Activated CD8-positive, alpha-beta memory T cell treated with anti-CD3 and anti-CD28 coated beads for 24 hours (primary cell): ENCODE measurements around the gene UBE2D2.
"Not testable (repeated sequence)": the region's sequence is repeated elsewhere in the genome, so short reads cannot be mapped to it uniquely, and the experiment has no call there.

Experiments used
- DNase-seq: peaks from one replicate; pipeline ENCODE4 v3.0.0-alpha.2; 2020

Gene UBE2D2

GRCh38 chr5:139588116-139588515, 27.0 kb downstream of the UBE2D2 start:
- peak; percentile 5 for DNase-seq

GRCh38 chr5:139588962-139589361, 27.8 kb downstream of the UBE2D2 start:
- DNase-seq = peak; percentile 42

- no peak for DNase-seq
Observed at GRCh38 chr5:139592289-139592688, 31.1 kb downstream of the UBE2D2 start.

- DNase-seq = not testable (repeated sequence)
Observed at GRCh38 chr5:139593076-139593475, 31.9 kb downstream of the UBE2D2 start.

- DNase-seq = no peak
Observed at GRCh38 chr5:139593716-139594319, 32.7 kb downstream of the UBE2D2 start.

GRCh38 chr5:139597134-139597533, 36.0 kb downstream of the UBE2D2 start:
- DNase-seq = no peak

- not testable (repeated sequence) for DNase-seq
Observed at GRCh38 chr5:139598601-139598965, 37.4 kb downstream of the UBE2D2 start.

- no peak for DNase-seq
Observed at GRCh38 chr5:139600336-139600949, 39.3 kb downstream of the UBE2D2 start.

GRCh38 chr5:139601429-139601828, 40.3 kb downstream of the UBE2D2 start:
- no peak for DNase-seq

GRCh38 chr5:139601948-139602347, 40.8 kb downstream of the UBE2D2 start:
- not testable (repeated sequence) for DNase-seq

- DNase-seq = no peak
Observed at GRCh38 chr5:139605887-139606286, 44.7 kb downstream of the UBE2D2 start.

- no peak for DNase-seq
Observed at GRCh38 chr5:139611703-139612584, 50.8 kb downstream of the UBE2D2 start.

GRCh38 chr5:139619861-139620260, 58.7 kb downstream of the UBE2D2 start:
- DNase-seq = no peak

GRCh38 chr5:139625398-139625797, 64.3 kb downstream of the UBE2D2 start:
- DNase-seq = not testable (repeated sequence)

GRCh38 chr5:139630855-139631254, 69.7 kb downstream of the UBE2D2 start:
- DNase-seq = no peak

GRCh38 chr5:139631520-139632165, 70.5 kb downstream of the UBE2D2 start:
- DNase-seq = no peak

- peak; percentile 87 for DNase-seq
Observed at GRCh38 chr5:139633295-139634027, 72.3 kb downstream of the UBE2D2 start.

- no peak for DNase-seq
Observed at GRCh38 chr5:139634028-139634325, 72.8 kb downstream of the UBE2D2 start.

GRCh38 chr5:139634541-139634940, 73.4 kb downstream of the UBE2D2 start:
- no peak for DNase-seq

GRCh38 chr5:139635191-139635590, 74.1 kb downstream of the UBE2D2 start:
- no peak for DNase-seq

- peak; percentile 67 for DNase-seq
Observed at GRCh38 chr5:139635606-139636206, 74.6 kb downstream of the UBE2D2 start.

- peak; percentile 77 for DNase-seq
Observed at GRCh38 chr5:139636207-139636792, 75.2 kb downstream of the UBE2D2 start.
